ENCODE data around the gene HTR4.

DNA sequence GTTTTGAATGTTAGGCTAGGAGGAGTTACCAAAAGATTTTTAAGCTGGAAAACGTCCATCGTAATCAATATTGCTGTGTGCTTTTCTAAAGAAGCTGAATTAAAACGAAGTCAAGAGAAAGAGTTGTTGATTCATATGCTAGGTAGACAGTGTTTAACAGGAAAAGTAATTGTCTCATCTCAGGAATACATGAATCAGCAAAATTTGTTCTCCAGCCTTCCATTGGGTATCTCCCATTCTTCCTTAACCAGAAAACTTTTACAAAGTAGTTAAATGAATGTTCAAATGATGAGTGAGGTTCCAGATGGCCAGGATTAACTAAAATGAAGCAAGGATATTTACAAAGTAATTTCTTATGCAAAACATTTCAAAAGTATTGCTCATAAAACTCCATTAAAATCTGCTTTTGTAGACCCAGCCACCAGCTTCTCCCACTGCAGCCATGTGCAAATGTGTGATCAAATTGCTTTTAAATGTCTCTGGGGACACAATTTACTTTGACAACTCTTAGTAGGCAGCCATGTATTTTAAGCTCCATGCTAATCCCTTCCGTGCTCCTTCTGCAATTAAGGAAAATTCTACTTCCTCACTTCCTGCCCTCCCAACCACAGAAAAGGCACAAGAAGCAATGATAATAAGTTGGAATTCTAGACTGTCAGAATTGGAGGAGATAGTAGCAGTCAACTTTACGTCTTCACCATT is 121.2 kb downstream of the HTR4 start:
- no peak for TF ChIP-seq CTCF (IDR thresholded peaks at IDR 0.05; ENCODE audit: low read length)
- TF ChIP-seq EZH2phosphoT487 (IDR thresholded peaks at IDR 0.05; ENCODE audit: low read length), result no peak
- no peak for TF ChIP-seq EZH2 (optimal IDR thresholded peaks at IDR 0.05; ENCODE audit: low read depth, low read length)
